GM21825 (cell line): Measurements from ENCODE around the gene GARS1.

ENCODE experiments used
- ATAC-seq: cut with Tn5 transposase; IDR thresholded peaks from one replicate; pipeline ENCODE4 v1.9.1; 2021; ENCODE audit warnings: mild to moderate bottlenecking, moderate library complexity; ENCODE audit not compliant: unreplicated experiment

GARS1 gene

GRCh38 chr7:30674420-30674819, 79.7 kb downstream of the GARS1 start:
- ATAC-seq, result no peak

DNA sequence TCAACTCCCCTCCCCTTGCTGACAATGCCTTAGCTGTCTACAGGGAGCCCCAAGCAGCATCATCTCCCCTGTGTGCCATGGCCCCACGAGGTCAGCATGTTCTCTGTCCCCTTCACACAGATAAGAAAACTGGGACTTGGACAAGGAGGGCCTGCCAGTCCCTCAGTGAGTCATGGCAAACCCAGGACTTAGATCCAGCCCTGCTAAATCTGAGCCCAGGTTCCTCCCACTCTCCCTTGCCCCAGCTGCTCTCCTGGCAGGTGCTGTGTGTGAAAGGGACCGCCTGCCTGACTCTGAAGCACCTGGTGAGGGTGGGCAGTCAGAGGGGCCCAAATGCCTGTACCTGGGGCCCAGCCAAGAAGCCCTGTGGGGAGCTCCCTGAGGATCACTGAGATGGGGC, 80.2 kb downstream of the GARS1 start:
- ATAC-seq, result no peak

GRCh38 chr7:30678805-30679204, 84.1 kb downstream of the GARS1 start:
- ATAC-seq, result no peak

- ATAC-seq, result no peak
These were observed 85.0 kb downstream of the GARS1 start for GRCh38 chr7:30679664-30680063.

DNA sequence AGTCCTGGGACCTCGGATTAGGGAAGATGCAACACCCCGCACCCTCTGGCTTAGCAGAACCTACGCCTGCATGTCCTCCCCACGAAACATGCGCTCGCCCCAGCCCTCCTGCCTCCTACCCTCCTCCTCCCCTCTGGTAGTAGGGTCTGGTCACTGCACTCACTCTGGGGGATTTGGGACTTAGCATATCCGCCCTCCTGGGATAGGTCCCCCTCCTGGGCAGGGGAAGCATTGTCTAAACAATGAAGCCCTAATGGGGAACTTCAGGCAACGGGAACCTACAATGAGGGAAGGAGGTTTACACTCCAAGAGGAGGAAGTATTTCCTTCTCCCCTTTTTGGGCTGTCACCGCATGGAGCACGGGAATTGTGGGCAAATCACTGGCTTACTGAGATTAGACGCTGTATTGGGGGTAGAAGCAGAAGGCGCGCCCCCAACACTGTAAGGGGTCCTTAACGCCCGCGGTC, 86.7 kb downstream of the GARS1 start:
- no peak for ATAC-seq

DNA sequence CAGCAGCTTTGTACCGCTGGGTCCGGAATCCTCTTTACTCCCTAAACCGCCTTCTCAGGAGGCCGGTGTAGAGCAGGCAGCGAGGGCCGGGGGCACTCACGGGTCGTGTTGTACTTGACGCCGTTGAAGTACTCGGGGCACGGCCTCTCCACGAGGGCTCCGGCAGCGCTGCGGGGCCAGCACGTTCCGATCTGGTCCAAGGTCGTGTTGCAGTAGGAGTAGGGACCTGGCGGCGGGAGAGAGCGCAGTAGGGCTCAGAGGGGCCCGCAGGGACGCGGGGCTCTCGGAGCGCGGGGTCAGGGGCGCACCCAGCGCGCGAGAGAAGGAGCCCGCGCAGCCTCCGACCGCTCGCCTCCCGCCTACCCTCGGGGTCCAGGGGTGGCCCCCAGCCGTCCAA, 87.1 kb downstream of the GARS1 start:
- ATAC-seq, result no peak

DNA sequence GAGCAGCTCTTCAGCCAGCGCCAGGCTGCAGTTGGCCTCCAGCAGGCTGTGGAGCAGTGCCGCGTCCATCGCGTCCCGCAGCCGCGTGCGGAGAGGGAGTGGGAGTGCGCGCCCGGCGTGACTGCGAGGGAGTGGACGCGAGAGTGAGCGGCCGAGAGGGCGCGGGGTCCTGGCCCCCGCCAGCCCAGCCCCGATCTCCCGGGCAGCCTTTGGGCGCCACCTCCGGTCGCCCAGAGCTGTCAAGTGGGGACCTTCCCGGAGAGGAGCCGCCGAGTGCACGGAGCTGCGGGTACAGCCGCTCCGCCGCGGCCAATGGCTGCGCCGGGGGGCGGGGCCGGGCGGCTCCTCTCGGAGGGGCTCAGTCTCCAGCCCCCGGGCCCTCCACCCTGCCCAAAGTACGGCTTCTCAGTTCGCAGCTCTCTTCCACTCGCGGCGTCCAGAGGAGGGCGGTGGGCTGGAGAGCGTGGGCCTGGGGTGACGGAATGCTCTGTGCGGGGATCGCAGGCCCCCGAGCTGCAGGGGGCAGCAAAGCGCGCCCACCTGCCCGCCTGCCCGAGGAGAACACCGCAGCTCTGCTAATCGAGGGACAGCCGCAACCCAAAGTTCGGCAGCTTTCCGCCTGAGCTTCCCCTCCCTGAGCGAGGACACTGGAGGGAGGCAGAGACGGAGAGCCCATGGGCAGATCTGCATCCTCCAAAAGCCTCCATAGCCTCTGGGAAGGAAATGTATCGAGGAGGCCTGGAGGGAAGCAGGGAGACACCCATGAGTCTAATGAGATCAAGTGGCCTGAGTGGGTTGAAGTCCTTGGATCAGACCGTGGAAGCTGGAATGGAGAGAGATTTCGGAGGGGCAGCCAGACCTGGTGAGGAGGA, 87.8 kb downstream of the GARS1 start, which contains the start of gene CRHR2:
TSS of gene CRHR2 (minus strand) at position 245 of the 872 bp plus-strand sequence. CDS start at position 69, 176 bp downstream.
- no peak for ATAC-seq

DNA sequence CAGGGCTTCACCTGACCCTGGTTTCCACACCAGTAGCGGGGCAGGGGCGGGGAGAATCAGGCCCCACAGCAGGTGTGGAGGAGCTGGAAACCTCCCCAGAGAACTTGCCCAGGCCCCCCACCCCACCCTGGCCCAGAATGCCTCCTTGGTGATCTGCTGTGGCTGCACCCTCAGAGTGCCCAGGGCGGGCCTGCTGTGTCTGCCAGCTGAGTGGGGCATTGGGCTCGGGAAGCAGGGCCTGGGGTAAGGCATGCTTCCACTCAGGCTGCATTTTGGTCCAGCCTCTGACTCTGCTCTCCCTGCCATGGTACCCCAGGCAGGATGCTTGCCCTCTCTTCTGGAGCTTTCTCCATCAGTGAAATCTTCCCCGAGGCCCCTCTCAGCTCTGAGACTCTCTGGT, 88.6 kb downstream of the GARS1 start:
- no peak for ATAC-seq
